ENCODE results near the gene RASGEF1B. TPM values are rescaled to one million over a fixed set of nuclear protein-coding genes. Genes with fewer than 3 reads are reported as not detected.
A peak's percentile ranks its signal among the peaks of the same experiment; 100 is the strongest.

Gene RASGEF1B
- total and polyA plus RNA-seq, 2 of the 4 experiments (the other 2 are of a cell fraction), result 0.09 to 0.36 TPM

- H3K4me2 ChIP-seq (ENCODE audit: low read depth, low read length), result no peak overlapping the region
- no peak overlapping the region for H3K23ac ChIP-seq (ENCODE audit: low read depth, low read length)
- in situ Hi-C loops (cut with MboI; ENCODE audit: low sequenced_read_pairs), result no loop called here
- POLR2A ChIA-PET (ENCODE audit: unreplicated experiment), result no interaction called here
- H3K27ac ChIP-seq (ENCODE audit: insufficient read depth, low read length), result no peak overlapping the region
- no peaks in the 10 kb centered on the region for H3K9me1 ChIP-seq (ENCODE audit: insufficient read depth, low read length)
- no peak overlapping the region for H2BK5ac ChIP-seq (ENCODE audit: low read depth, low read length, poor library complexity, severe bottlenecking)
- H2BK20ac ChIP-seq (ENCODE audit: low read depth, low read length), result no peak overlapping the region
- H3K79me1 ChIP-seq (ENCODE audit: low read depth in 1 of 2, low read length in 2 of 2), result no peaks in the 10 kb centered on the region
- dilution Hi-C loops (cut with HindIII; ENCODE audit: low sequenced_read_pairs, unreplicated experiment), result no loop called here
- no peak overlapping the region for H3K9ac ChIP-seq (ENCODE audit: low read depth, low read length)
- H3K4ac ChIP-seq (ENCODE audit: low read depth, low read length), result no peak overlapping the region
- CTCF ChIA-PET, result interaction anchor here (1.1 kb wide), 1 partner anchor 11 kb away, joined by 3 read pairs; no protein-coding TSS in a partner anchor
- intact Hi-C loops (cut with micrococcal nuclease), result no loop called here
- no peak for TF ChIP-seq NFE2L2 (IDR thresholded peaks at IDR 0.05; ENCODE audit: low read depth, low read length)
- no peak for TF ChIP-seq MXI1 (IDR thresholded peaks at IDR 0.05; ENCODE audit: borderline replicate concordance, low read depth, low read length)
- no peak for TF ChIP-seq RFX5 (IDR thresholded peaks at IDR 0.05; ENCODE audit: low read depth, low read length)
- TF ChIP-seq POLR2A (IDR thresholded peaks at IDR 0.05; ENCODE audit: low read depth, low read length), result no peak
- TF ChIP-seq CEBPB (IDR thresholded peaks at IDR 0.05; ENCODE audit: low read depth, low read length), result no peak
- no peak for TF ChIP-seq SMC3 (IDR thresholded peaks at IDR 0.05; ENCODE audit: low read depth, low read length)
- TF ChIP-seq FOS (IDR thresholded peaks at IDR 0.05; ENCODE audit: low read depth, low read length), result no peak
- TF ChIP-seq ELK1 (IDR thresholded peaks at IDR 0.05; ENCODE audit: borderline replicate concordance, low read depth, low read length), result no peak
- no peak for TF ChIP-seq MAZ (IDR thresholded peaks at IDR 0.05; ENCODE audit: borderline replicate concordance, low read depth, low read length)
- no peak for TF ChIP-seq RCOR1 (IDR thresholded peaks at IDR 0.05; ENCODE audit: insufficient replicate concordance, low read length)
- TF ChIP-seq MAFK (IDR thresholded peaks at IDR 0.05; ENCODE audit: low read depth, low read length), result no peak
- TF ChIP-seq USF2 (IDR thresholded peaks at IDR 0.05; ENCODE audit: low read depth, low read length), result no peak
- TF ChIP-seq BHLHE40 (IDR thresholded peaks at IDR 0.05; ENCODE audit: low read depth, low read length), result no peak
- no peak for TF ChIP-seq CTCF (conservative IDR thresholded peaks at IDR 0.05; ENCODE audit: low read depth, low read length)
- no peak for TF ChIP-seq CHD1 (IDR thresholded peaks at IDR 0.05; ENCODE audit: low read depth, low read length)
- no peak for TF ChIP-seq RAD21 (IDR thresholded peaks at IDR 0.05; ENCODE audit: low read length)
- no peak overlapping the region for H3K14ac ChIP-seq (replicated peaks; ENCODE audit: low read depth, low read length)
- H2BK120ac ChIP-seq (ENCODE audit: low read depth, low read length), result no peak overlapping the region
- peaks cover 2% of the 10 kb centered on the region; the same call in 1 of the 2 replicates for H3K36me3 ChIP-seq (ENCODE audit: control insufficient read depth, insufficient read depth, low read length)
- 100% methylated on average over 1 of the region's 5 CpGs; no CpG with 5 or more reads in 1 of the 2 experiments for WGBS, 2 experiments (ENCODE audit: extremely low coverage in 2 of 2, insufficient read length in 1 of 2)
- H2BK15ac ChIP-seq (ENCODE audit: low read depth, low read length), result no peak overlapping the region
- H2AK9ac ChIP-seq (replicated peaks; ENCODE audit: low read depth, low read length, poor library complexity), result no peak overlapping the region
- BruUV-seq (replicated peaks), result no TSS peak
- H4K20me1 ChIP-seq (ENCODE audit: insufficient read depth, low read length), result no peaks in the 10 kb centered on the region
- H2AK5ac ChIP-seq (ENCODE audit: low read depth, low read length), result no peak overlapping the region
- no peak overlapping the region for H3K18ac ChIP-seq (ENCODE audit: low read depth, low read length)
- no peak overlapping the region for H3K4me3 ChIP-seq (ENCODE audit: insufficient read depth, low read depth, low read length)
- DNase-seq, result peak; percentile 14
- no peak overlapping the region for H4K91ac ChIP-seq (ENCODE audit: insufficient read depth, low read depth, low read length)
- H4K8ac ChIP-seq (ENCODE audit: low read depth in 2 of 2, low read length in 2 of 2), result no peak overlapping the region
- no peaks in the 10 kb centered on the region; the same call in 1 of the 2 replicates for H3K27me3 ChIP-seq (ENCODE audit: control insufficient read depth, insufficient read depth, low read length)
- H3K4me1 ChIP-seq (ENCODE audit: control insufficient read depth, insufficient read depth, low read length), result peaks cover 5% of the 10 kb centered on the region; the same call in 1 of the 2 replicates
- H2AFZ ChIP-seq (replicated peaks; ENCODE audit: low read length, poor library complexity), result no peak overlapping the region
- ATAC-seq (ENCODE audit: low read depth), result no peak
- no peak overlapping the region for H3K56ac ChIP-seq (ENCODE audit: extremely low read depth, insufficient read depth, low read length)
- no peak overlapping the region for H4K5ac ChIP-seq (ENCODE audit: low read depth, low read length)
- H3K9me3 ChIP-seq (ENCODE audit: control insufficient read depth, insufficient read depth, low read length), result no peaks in the 10 kb centered on the region
Measured at GRCh38 chr4:81454499-81454898, 17.2 kb downstream of the RASGEF1B start.

All from IMR-90 (cell line).